K562 (cell line): ENCODE results near the gene GRAMD4. TPM values are rescaled to one million over a fixed set of nuclear protein-coding genes. Genes with fewer than 3 reads are reported as not detected.

Source experiments
- COPS2 ChIP-seq: fragments of 450-650 bp; conservative IDR thresholded peaks from 2 replicates; pipeline ENCODE4 v1.6.1; 2016; ENCODE audit warnings: mild to moderate bottlenecking, moderate library complexity
- ILF3 ChIP-seq: fragments of 450-650 bp; IDR thresholded peaks from 2 replicates; pipeline ENCODE4 v1.6.1; 2018; ENCODE audit warnings: antibody characterized with exemption, mild to moderate bottlenecking, moderate library complexity, borderline replicate concordance
- KAT8 ChIP-seq: fragments of 450-650 bp; IDR thresholded peaks from 2 replicates; pipeline ENCODE4 v1.6.1; 2016; ENCODE audit warnings: low read depth, mild to moderate bottlenecking
- MYC ChIP-seq, 2 experiments: fragments of 250-450 bp in 1 of 2; sonication (Bioruptor Pico) in 1 of 2; IDR thresholded peaks; 2 replicates each; pipeline versions ENCODE4 v1.5.1 to v1.6.1; 2012 to 2021; ENCODE audit warnings: low read depth in 2 of 2, borderline replicate concordance in 1 of 2, improper control_type of control experiment in 1 of 2, low read length in 1 of 2, mild to moderate bottlenecking in 1 of 2, moderate library complexity in 1 of 2
- PHF8 ChIP-seq: fragments of 200-600 bp; sonication (generic); IDR thresholded peaks from 2 replicates; pipeline ENCODE4 v1.6.1; 2012; ENCODE audit warnings: mixed run types, mild to moderate bottlenecking, inconsistent platforms, low read length, moderate library complexity, borderline replicate concordance
- RBBP5 ChIP-seq: fragments of 200-600 bp; sonication (generic); IDR thresholded peaks from 2 replicates; pipeline ENCODE4 v1.6.1; 2012; ENCODE audit warnings: borderline replicate concordance, mild to moderate bottlenecking, low read length, control low read depth, inconsistent platforms; ENCODE audit not compliant: insufficient read depth, poor library complexity, severe bottlenecking
- RBFOX2 ChIP-seq: fragments of 200-400 bp; formaldehyde crosslinking; IDR thresholded peaks from 2 replicates; pipeline ENCODE4 v1.6.1; 2017; ENCODE audit warnings: low read depth, mild to moderate bottlenecking, low read length, moderate library complexity
- SAFB ChIP-seq: fragments of 200-400 bp; formaldehyde crosslinking; IDR thresholded peaks from 2 replicates; pipeline ENCODE4 v1.6.1; 2017; ENCODE audit warnings: low read depth, low read length, borderline replicate concordance
- SNIP1 ChIP-seq: fragments of 450-650 bp; IDR thresholded peaks from 2 replicates; pipeline ENCODE4 v1.7.1; 2017; ENCODE audit warnings: low read depth, mild to moderate bottlenecking
- SOX6 ChIP-seq: fragments of 450-650 bp; IDR thresholded peaks from 2 replicates; pipeline ENCODE4 v1.6.1; 2014; ENCODE audit warnings: mild to moderate bottlenecking
- SRSF1 ChIP-seq: fragments of 200-400 bp; formaldehyde crosslinking; IDR thresholded peaks from 2 replicates; pipeline ENCODE4 v1.6.1; 2017; ENCODE audit warnings: mild to moderate bottlenecking, low read depth, low read length, moderate library complexity
- ZNF445 ChIP-seq: fragments of 250-450 bp; sonication (Bioruptor Pico); IDR thresholded peaks from 2 replicates; pipeline ENCODE4 v1.4.0; 2020; ENCODE audit warnings: low read depth, mild to moderate bottlenecking, moderate library complexity
- ZNF586 ChIP-seq: fragments of 450-650 bp; formaldehyde crosslinking; conservative IDR thresholded peaks from 2 replicates; pipeline ENCODE4 v1.4.0; 2020; ENCODE audit warnings: mild to moderate bottlenecking, moderate library complexity
- ZNF77 ChIP-seq: fragments of 250-450 bp; sonication (Bioruptor Pico); IDR thresholded peaks from 2 replicates; pipeline ENCODE4 v1.5.0; 2020
- polyA plus RNA-seq, 8 experiments: library from polyadenylated mRNA; depleted of rRNA in 4 of 8; stranded (reverse) in 5 of 8; unstranded in 3 of 8; fragments of >200 nt; fragmentation: Nextera tagmentation in 2 of 8; fragmentation: Illumina TruSeq in 1 of 8; extraction: Ambion mirVana in 2 of 8; extraction: Trizol in 1 of 8; gene quantifications; 2 replicates each; pipeline versions ENCODE4 v1.2.1 to v1.2.3, GENCODE V29; 2011 to 2014; ENCODE audit warnings: inconsistent platforms in 1 of 8, missing spikeins in 1 of 8
- total RNA-seq, 7 experiments: library from RNA; depleted of rRNA in 6 of 7; stranded (reverse); fragments of >200 nt in 6 of 7; fragmentation: Illumina TruSeq in 2 of 7; extraction: Trizol in 2 of 7; gene quantifications; 2 replicates each; pipeline versions ENCODE4 v1.2.1 to v1.2.3, GENCODE V29; 2011 to 2021; ENCODE audit warnings: low replicate concordance in 1 of 7
- TF ChIP-seq, protein P1 (sequence below): fragments of 450-650 bp; IDR thresholded peaks from 2 replicates; pipeline ENCODE4 v1.6.1; 2017; ENCODE audit warnings: antibody characterized with exemption
- TF ChIP-seq, protein P2 (sequence below): fragments of 250-450 bp; sonication (Bioruptor Pico); IDR thresholded peaks from 2 replicates; pipeline ENCODE4 v1.8.0; 2021; ENCODE audit warnings: mild to moderate bottlenecking, moderate library complexity
- TF ChIP-seq, protein P3 (sequence below): fragments of 250-450 bp; sonication (Bioruptor Pico); IDR thresholded peaks from 2 replicates; pipeline ENCODE4 v1.4.0; 2020; ENCODE audit warnings: mild to moderate bottlenecking
- TF ChIP-seq, protein P4 (sequence below): fragments of 450-650 bp; IDR thresholded peaks from 2 replicates; pipeline ENCODE4 v1.6.1; 2017; ENCODE audit warnings: mild to moderate bottlenecking, moderate library complexity
- TF ChIP-seq, protein P5 (sequence below): fragments of 250-450 bp; sonication (Bioruptor Pico); IDR thresholded peaks from 2 replicates; pipeline ENCODE4 v1.8.0; 2022; ENCODE audit warnings: moderate library complexity, mild to moderate bottlenecking, inconsistent platforms

The GRAMD4 gene
- total and polyA plus RNA-seq, 9 of the 15 experiments (the other 6 are each of a cell fraction or from before 2014, with no cell fraction given) = 0.18 to 44.8 (median 18.6) TPM

DNA sequence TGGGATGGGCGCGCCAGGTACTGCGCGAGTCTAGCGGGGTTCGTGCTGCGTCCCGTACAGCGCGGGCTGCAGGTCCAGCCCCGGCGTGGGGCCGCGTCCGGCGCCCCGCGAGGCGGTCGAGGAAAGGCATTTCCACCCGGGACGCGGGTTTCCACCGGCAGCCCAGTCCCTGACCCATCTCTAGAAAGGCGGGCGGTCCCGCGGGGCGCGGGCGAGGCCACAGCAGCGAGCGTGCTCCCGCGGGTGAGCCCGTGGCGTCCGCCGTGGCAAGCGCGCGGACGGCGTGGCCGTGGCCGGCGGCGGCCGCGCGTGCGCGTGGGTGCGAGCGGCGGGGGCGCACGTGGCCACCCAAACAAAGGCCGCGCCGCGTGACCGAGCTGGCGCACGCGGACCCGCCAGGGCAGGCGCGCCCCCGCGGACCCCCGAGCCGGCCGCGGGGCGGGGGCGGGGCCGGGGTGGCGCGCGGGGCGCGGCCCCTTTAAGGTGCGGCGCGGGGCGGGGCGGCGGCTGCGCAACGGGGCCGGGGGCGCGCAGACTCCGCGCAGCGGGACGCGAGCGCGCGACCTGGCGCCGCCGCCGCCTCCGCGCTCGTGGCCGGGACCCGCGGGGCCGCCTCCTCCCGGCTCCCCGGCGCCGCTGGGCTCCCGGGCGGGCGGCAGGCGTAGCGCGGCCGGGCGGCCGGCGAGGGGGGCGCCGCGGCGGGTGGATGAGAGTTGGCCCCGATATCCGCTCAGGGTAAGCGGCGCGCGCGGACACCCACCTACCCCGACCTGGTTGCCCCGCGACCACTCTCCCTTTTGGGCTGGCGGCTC, 43.4 kb upstream of the GRAMD4 start (continued):
- TF ChIP-seq SAFB (peak; percentile 84), COPS2 (no peak), RBBP5 (peak; percentile 31), ILF3 (no peak), ZNF445 (CRISPR knock-in tag) (no peak), RBFOX2 (peak; percentile 26; the same call in 1 of the 2 replicates), KAT8 (no peak), ZNF77 (no peak), MYC (IDR thresholded peaks at IDR 0.05; ENCODE audit: low read depth, low read length) (no peak), MYC (CRISPR knock-in tag; IDR thresholded peaks at IDR 0.05; ENCODE audit: borderline replicate concordance, low read depth) (no peak), SRSF1 (no peak), ZNF586 (CRISPR knock-in tag) (no peak), PHF8 (peak; percentile 48; the same call in 1 of the 2 replicates), SNIP1 (no peak), SOX6 (no peak)
- TF ChIP-seq, protein P1, sequence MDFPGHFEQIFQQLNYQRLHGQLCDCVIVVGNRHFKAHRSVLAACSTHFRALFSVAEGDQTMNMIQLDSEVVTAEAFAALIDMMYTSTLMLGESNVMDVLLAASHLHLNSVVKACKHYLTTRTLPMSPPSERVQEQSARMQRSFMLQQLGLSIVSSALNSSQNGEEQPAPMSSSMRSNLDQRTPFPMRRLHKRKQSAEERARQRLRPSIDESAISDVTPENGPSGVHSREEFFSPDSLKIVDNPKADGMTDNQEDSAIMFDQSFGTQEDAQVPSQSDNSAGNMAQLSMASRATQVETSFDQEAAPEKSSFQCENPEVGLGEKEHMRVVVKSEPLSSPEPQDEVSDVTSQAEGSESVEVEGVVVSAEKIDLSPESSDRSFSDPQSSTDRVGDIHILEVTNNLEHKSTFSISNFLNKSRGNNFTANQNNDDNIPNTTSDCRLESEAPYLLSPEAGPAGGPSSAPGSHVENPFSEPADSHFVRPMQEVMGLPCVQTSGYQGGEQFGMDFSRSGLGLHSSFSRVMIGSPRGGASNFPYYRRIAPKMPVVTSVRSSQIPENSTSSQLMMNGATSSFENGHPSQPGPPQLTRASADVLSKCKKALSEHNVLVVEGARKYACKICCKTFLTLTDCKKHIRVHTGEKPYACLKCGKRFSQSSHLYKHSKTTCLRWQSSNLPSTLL = no peak
- TF ChIP-seq, protein P2, sequence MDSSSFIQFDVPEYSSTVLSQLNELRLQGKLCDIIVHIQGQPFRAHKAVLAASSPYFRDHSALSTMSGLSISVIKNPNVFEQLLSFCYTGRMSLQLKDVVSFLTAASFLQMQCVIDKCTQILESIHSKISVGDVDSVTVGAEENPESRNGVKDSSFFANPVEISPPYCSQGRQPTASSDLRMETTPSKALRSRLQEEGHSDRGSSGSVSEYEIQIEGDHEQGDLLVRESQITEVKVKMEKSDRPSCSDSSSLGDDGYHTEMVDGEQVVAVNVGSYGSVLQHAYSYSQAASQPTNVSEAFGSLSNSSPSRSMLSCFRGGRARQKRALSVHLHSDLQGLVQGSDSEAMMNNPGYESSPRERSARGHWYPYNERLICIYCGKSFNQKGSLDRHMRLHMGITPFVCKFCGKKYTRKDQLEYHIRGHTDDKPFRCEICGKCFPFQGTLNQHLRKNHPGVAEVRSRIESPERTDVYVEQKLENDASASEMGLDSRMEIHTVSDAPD (CRISPR knock-in tag) = no peak
- TF ChIP-seq, protein P3, sequence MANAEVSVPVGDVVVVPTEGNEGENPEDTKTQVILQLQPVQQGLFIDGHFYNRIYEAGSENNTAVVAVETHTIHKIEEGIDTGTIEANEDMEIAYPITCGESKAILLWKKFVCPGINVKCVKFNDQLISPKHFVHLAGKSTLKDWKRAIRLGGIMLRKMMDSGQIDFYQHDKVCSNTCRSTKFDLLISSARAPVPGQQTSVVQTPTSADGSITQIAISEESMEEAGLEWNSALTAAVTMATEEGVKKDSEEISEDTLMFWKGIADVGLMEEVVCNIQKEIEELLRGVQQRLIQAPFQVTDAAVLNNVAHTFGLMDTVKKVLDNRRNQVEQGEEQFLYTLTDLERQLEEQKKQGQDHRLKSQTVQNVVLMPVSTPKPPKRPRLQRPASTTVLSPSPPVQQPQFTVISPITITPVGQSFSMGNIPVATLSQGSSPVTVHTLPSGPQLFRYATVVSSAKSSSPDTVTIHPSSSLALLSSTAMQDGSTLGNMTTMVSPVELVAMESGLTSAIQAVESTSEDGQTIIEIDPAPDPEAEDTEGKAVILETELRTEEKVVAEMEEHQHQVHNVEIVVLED (CRISPR knock-in tag) = peak; percentile 49
- TF ChIP-seq, protein P4, sequence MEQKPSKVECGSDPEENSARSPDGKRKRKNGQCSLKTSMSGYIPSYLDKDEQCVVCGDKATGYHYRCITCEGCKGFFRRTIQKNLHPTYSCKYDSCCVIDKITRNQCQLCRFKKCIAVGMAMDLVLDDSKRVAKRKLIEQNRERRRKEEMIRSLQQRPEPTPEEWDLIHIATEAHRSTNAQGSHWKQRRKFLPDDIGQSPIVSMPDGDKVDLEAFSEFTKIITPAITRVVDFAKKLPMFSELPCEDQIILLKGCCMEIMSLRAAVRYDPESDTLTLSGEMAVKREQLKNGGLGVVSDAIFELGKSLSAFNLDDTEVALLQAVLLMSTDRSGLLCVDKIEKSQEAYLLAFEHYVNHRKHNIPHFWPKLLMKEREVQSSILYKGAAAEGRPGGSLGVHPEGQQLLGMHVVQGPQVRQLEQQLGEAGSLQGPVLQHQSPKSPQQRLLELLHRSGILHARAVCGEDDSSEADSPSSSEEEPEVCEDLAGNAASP = no peak
- TF ChIP-seq, protein P5, sequence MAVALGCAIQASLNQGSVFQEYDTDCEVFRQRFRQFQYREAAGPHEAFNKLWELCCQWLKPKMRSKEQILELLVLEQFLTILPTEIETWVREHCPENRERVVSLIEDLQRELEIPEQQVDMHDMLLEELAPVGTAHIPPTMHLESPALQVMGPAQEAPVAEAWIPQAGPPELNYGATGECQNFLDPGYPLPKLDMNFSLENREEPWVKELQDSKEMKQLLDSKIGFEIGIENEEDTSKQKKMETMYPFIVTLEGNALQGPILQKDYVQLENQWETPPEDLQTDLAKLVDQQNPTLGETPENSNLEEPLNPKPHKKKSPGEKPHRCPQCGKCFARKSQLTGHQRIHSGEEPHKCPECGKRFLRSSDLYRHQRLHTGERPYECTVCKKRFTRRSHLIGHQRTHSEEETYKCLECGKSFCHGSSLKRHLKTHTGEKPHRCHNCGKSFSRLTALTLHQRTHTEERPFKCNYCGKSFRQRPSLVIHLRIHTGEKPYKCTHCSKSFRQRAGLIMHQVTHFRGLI (CRISPR knock-in tag) = no peak
